ENCODE data around the gene IL7R. TPM values are rescaled to one million over a fixed set of nuclear protein-coding genes. Genes with fewer than 3 reads are reported as not detected.

IL7R gene
- total RNA-seq, 6 experiments from 2014 or later: 0.75 to 7.4 (median 2.2) TPM

DNA sequence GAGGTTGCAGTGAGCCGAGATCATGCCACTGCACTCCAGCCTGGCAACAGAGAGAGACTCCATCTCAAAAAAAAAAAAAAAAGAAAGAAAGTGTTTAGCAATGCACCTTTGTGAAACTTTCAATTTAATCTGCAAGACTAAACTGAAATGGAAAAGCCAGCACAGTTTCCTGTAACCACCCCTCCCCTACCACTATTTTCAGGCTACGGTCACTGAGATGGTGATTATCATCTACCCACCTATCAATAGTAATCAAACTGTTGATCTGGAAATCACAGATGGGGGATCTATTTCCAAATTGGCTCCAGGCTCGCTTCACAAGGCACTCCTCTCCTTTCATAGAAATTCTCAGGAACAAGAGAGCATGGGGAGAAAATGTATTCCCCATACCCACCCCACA, 30.6 kb upstream of the IL7R start:
- no peaks in the 10 kb centered on the region for H3K4me1 ChIP-seq
- ATAC-seq (no peak), DNase-seq (no peak)
- H3K27me3 ChIP-seq: no peaks in the 10 kb centered on the region
- WGBS (ENCODE audit: insufficient coverage, low coverage, low lambda C conversion rate, missing lambda C conversion rate): 67% methylated on average over 3 of the region's 3 CpGs
- H3K4me3 ChIP-seq: no peak overlapping the region
- H3K36me3 ChIP-seq: no peaks in the 10 kb centered on the region
- TF ChIP-seq, protein P1, sequence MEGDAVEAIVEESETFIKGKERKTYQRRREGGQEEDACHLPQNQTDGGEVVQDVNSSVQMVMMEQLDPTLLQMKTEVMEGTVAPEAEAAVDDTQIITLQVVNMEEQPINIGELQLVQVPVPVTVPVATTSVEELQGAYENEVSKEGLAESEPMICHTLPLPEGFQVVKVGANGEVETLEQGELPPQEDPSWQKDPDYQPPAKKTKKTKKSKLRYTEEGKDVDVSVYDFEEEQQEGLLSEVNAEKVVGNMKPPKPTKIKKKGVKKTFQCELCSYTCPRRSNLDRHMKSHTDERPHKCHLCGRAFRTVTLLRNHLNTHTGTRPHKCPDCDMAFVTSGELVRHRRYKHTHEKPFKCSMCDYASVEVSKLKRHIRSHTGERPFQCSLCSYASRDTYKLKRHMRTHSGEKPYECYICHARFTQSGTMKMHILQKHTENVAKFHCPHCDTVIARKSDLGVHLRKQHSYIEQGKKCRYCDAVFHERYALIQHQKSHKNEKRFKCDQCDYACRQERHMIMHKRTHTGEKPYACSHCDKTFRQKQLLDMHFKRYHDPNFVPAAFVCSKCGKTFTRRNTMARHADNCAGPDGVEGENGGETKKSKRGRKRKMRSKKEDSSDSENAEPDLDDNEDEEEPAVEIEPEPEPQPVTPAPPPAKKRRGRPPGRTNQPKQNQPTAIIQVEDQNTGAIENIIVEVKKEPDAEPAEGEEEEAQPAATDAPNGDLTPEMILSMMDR (IDR thresholded peaks at IDR 0.05): no peak
- no peak for TF ChIP-seq POLR2A (IDR thresholded peaks at IDR 0.05)
- no peaks in the 10 kb centered on the region for H3K9me3 ChIP-seq
- intact Hi-C loops (cut with DNase I): no loop called here
- H3K27ac ChIP-seq: no peak overlapping the region

DNA sequence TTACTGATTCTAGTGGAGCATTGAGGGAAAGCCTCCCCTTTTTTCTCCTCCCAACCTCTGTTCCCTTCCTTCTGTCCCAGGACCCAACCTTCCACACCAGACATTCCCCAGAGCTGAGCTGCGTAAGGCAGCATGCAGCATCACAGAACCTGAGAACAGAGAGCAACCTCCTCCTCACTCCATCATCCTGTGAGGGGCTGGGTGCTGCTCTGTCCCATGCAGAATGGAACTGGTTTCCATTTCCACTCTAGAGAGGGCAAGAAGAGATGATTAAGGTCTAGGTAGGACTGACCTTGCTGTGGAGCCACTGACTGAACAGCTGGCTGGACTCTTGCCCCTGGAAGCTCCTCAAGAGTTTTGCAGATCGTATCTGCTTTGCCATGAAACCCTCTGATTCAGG, 30.1 kb upstream of the IL7R start:
- H3K27ac ChIP-seq: no peak overlapping the region
- 71% methylated on average over 2 of the region's 2 CpGs for WGBS (ENCODE audit: insufficient coverage, low coverage, low lambda C conversion rate, missing lambda C conversion rate)
- H3K27me3 ChIP-seq: no peaks in the 10 kb centered on the region
- TF ChIP-seq, protein P1 (IDR thresholded peaks at IDR 0.05): no peak
- TF ChIP-seq POLR2A (IDR thresholded peaks at IDR 0.05): no peak
- no peak overlapping the region for H3K4me3 ChIP-seq
- DNase-seq (no peak), ATAC-seq (no peak)
- intact Hi-C loops (cut with DNase I): no loop called here
- H3K4me1 ChIP-seq: no peaks in the 10 kb centered on the region
- no peaks in the 10 kb centered on the region for H3K36me3 ChIP-seq
- H3K9me3 ChIP-seq: no peaks in the 10 kb centered on the region

DNA sequence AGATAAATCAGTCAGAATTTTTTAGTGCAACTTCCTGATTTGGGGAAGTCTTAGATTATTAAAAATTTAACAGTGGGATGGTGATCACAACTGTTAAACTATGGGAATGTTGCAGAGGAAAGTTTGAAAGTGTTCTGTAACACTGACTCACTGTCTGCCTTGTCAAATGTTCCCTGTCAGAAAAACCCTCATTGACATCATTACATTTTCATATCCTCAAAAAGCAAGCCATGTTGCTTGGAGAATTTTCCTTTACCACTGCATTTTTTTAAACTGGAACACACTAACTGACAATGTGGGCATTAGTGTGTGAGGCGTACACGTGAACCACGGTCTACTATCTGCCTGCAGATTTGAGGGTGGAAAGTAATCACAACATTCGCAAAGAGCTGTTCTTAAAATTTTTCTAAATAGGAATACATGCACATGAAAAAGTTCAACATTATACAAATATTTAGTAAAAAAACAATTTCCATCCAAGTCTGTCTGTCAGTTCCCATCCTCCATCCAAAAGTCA, 28.6 kb upstream of the IL7R start:
- Histone ChIP-seq H3K27ac (no peak overlapping the region), H3K4me3 (no peak overlapping the region), H3K9me3 (no peaks in the 10 kb centered on the region), H3K27me3 (no peaks in the 10 kb centered on the region), H3K36me3 (no peaks in the 10 kb centered on the region), H3K4me1 (no peaks in the 10 kb centered on the region)
- intact Hi-C loops (cut with DNase I): no loop called here
- 77% methylated on average over 4 of the region's 4 CpGs for WGBS (ENCODE audit: insufficient coverage, low coverage, low lambda C conversion rate, missing lambda C conversion rate)
- no peak for TF ChIP-seq POLR2A (IDR thresholded peaks at IDR 0.05)
- TF ChIP-seq, protein P1 (IDR thresholded peaks at IDR 0.05): no peak
- DNase-seq (no peak), ATAC-seq (no peak)

DNA sequence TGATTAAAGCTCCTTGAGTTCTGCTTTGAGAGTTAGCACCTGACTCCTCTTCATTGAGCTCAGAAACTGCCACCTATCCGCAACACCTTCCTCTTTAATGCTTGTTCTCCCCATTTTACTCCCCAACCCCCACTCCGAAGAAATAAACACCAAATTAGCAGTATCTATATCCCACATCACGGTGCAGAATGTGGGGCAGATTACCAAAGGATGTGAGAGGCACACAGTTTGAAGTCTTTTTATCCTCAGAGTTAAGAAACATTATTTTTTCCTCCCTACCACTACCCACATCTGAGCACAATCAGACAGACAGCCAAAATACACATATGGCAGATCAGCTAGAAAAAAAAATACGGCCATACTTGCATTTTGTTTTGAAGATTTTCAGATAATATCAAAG, 26.1 kb upstream of the IL7R start:
- ATAC-seq: no peak

More for the DNA sequence above, 26.1 kb upstream of the IL7R start:
- Histone ChIP-seq H3K9me3 (no peaks in the 10 kb centered on the region), H3K27me3 (no peaks in the 10 kb centered on the region), H3K4me3 (no peak overlapping the region), H3K27ac (no peak overlapping the region), H3K36me3 (no peaks in the 10 kb centered on the region), H3K4me1 (no peaks in the 10 kb centered on the region)
- DNase-seq: no peak
- 55% methylated on average over 4 of the region's 4 CpGs for WGBS (ENCODE audit: insufficient coverage, low coverage, low lambda C conversion rate, missing lambda C conversion rate)
- no peak for TF ChIP-seq POLR2A (IDR thresholded peaks at IDR 0.05)
- TF ChIP-seq, protein P1 (IDR thresholded peaks at IDR 0.05): no peak
- intact Hi-C loops (cut with DNase I): no loop called here

All from right lobe of liver (tissue), 6 donors.